ENCODE results near the gene KLK1. TPM values are rescaled to one million over a fixed set of nuclear protein-coding genes. Genes with fewer than 3 reads are reported as not detected.
"Not testable (repeated sequence)": the region's sequence is repeated elsewhere in the genome, so short reads cannot be mapped to it uniquely, and the experiment has no call there.

KLK1 gene
- total and polyA plus RNA-seq, 12 donors = 0.39 to 0.85 (median 0.64) TPM; not detected in 4

DNA sequence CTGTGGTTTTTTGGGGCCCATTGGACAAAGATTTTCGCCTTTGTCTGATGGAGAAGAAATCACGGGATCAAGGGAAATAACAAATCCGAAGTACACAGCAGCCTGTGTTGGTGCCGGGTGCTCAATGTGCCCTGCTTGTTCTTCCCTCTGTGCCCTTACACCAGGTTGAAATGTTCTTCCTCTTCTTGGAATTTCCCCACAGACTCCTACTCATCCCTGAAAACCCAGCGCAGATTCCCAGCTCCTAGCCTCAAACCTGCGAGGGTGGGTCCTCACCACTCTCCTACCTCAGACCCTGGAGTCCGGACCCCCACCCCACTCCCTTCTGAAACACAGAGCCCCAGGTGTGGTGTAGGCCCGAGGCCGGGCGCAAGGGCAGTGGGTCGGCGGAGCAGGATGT lies 38.3 kb downstream of the KLK1 start:
- no peaks in the 10 kb centered on the region for H3K9me3 ChIP-seq
- peaks cover 3 to 39% (median 30%) of the 10 kb centered on the region in 7 donors for H3K27me3 ChIP-seq
- no peaks in the 10 kb centered on the region for H3K36me3 ChIP-seq
- intact Hi-C loops (cut with DNase I) = loop anchor here in 6 of 10 donors (10.0 kb wide), 4 partner anchors 81 to 531 kb away; partner anchors contain the start of gene NAPSA (in 1 of the 6)
- no peak for DNase-seq
- no peak overlapping the region for H3K27ac ChIP-seq
- ATAC-seq = no peak
- TF ChIP-seq, protein P1, sequence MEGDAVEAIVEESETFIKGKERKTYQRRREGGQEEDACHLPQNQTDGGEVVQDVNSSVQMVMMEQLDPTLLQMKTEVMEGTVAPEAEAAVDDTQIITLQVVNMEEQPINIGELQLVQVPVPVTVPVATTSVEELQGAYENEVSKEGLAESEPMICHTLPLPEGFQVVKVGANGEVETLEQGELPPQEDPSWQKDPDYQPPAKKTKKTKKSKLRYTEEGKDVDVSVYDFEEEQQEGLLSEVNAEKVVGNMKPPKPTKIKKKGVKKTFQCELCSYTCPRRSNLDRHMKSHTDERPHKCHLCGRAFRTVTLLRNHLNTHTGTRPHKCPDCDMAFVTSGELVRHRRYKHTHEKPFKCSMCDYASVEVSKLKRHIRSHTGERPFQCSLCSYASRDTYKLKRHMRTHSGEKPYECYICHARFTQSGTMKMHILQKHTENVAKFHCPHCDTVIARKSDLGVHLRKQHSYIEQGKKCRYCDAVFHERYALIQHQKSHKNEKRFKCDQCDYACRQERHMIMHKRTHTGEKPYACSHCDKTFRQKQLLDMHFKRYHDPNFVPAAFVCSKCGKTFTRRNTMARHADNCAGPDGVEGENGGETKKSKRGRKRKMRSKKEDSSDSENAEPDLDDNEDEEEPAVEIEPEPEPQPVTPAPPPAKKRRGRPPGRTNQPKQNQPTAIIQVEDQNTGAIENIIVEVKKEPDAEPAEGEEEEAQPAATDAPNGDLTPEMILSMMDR (IDR thresholded peaks at IDR 0.05) = no peak
- H3K4me1 ChIP-seq = peaks cover 0 to 7% (median 0%) of the 10 kb centered on the region in 9 donors
- no peak overlapping the region for H3K4me3 ChIP-seq
- 86 to 87% methylated on average over 12 of the region's 12 CpGs for WGBS, 2 donors

DNA sequence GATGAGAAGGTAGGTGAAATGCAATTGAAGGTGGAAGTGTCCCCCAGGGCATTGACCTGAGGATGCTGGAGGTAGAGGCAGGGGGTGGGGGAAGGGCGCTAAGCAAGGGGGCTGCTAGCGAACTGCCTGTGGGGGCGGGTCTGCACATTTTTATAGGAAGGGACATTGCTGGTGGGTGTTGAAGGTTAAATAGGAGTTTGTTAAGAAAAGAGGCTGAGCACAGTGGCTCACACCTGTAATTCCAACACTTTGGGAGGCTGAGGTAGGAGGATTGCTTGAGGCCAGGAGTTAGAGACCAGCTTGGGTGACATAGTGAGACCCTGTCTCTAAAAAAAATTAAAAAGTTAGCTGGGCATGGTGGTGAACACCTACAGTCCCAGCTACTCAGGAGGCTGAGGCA lies 38.9 kb downstream of the KLK1 start:
- Histone ChIP-seq H3K27me3 (peaks cover 3 to 45% (median 36%) of the 10 kb centered on the region in 7 donors), H3K4me3 (no peak overlapping the region), H3K27ac (no peak overlapping the region), H3K4me1 (peaks cover 0 to 7% (median 0%) of the 10 kb centered on the region in 9 donors), H3K36me3 (no peaks in the 10 kb centered on the region), H3K9me3 (no peaks in the 10 kb centered on the region)
- DNase-seq (no peak), ATAC-seq (no peak)
- TF ChIP-seq, protein P1 (IDR thresholded peaks at IDR 0.05) = no peak
- 94 to 95% methylated on average over 3 of the region's 3 CpGs for WGBS, 2 donors
- intact Hi-C loops (cut with DNase I) = loop anchor here (5.0 to 10.0 kb wide), 10 partner anchors 67 to 530 kb away; partner anchors contain the start of genes NAPSA (in 4 of the 10) and SHANK1 (in 1 of the 10)

DNA sequence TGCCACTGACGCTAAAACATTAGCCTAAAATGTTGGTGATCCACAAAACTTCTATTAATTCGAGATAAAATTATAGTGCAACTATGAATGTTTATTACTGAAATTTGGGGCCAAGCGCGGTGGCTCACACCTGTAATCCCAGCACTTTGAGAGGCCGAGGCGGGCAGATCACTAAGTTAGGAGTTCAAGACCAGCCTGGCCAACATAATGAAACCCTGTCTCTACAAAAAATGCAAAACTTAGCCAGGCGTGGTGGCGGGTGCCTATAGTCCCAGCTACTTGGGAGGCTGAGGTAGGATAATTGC lies 39.8 kb downstream of the KLK1 start:
- H3K9me3 ChIP-seq, H3K36me3 ChIP-seq, H3K27ac ChIP-seq, H3K4me3 ChIP-seq, DNase-seq, ATAC-seq, H3K4me1 ChIP-seq: not testable (repeated sequence)
- WGBS, 2 donors = 28 to 37% methylated on average over 8 of the region's 8 CpGs
- peaks cover 7 to 54% (median 45%) of the 10 kb centered on the region in 7 donors for H3K27me3 ChIP-seq
- intact Hi-C loops (cut with DNase I) = loop anchor here (1.0 to 10.0 kb wide), 16 partner anchors 66 to 529 kb away; partner anchors contain the start of genes NAPSA (in 4 of the 10) and SHANK1 (in 1 of the 10)
- TF ChIP-seq, protein P1 (IDR thresholded peaks at IDR 0.05) = peak in 1 of 9 donors; percentile 4

DNA sequence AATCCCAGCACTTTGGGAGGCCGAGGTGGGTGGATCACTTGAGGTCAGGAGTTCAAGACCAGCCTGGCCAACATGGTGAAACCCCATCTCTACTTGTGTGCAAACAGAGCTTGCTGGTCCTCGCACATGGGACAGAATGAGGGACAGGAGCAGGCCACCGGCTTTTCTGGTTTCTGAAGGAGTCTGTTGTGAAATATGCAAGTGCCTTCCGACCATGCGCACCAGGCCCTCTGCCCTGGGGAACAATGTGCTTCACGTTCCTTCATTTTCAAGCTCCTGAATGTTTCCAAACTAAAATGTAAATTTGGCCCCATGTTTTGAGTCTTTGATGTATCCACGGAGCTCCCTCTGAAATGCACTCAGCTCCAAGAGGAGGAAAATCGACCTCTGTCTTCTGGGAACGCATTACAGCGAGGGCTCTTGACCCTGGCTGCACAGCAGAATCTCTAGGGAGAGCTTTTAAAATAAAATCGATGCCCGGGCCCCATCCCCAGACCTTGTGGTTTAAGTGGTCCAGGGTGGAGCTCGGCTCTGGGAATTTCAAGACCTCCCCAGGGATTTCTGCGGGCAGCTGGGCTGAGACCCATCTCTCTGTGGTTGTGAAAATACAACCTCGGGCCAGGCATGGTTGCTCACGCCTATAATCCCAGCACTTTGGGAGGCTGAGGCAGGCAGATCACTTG lies 42.7 kb downstream of the KLK1 start:
- Histone ChIP-seq H3K27ac (no peak overlapping the region), H3K36me3 (no peaks in the 10 kb centered on the region), H3K4me3 (no peak overlapping the region), H3K4me1 (peaks cover 0 to 7% (median 0%) of the 10 kb centered on the region in 9 donors), H3K9me3 (peaks cover 0 to 9% (median 0%) of the 10 kb centered on the region in 11 donors), H3K27me3 (peaks cover 14 to 78% (median 74%) of the 10 kb centered on the region in 7 donors)
- 59 to 61% methylated on average over 16 of the region's 16 CpGs for WGBS, 2 donors
- TF ChIP-seq, protein P1 (IDR thresholded peaks at IDR 0.05) = no peak
- ATAC-seq = no peak
- intact Hi-C loops (cut with DNase I) = loop anchor here (5.0 to 10.0 kb wide), 10 partner anchors 64 to 526 kb away; partner anchors contain the start of genes NAPSA (in 4 of the 10) and SHANK1 (in 1 of the 10)
- DNase-seq = no peak
